Tibial nerve (tissue), 3 donors: Measurements from ENCODE around the gene CHST2.

Experiments used
- POLR2A ChIP-seq, 2 donors: fragments of 450-650 bp; IDR thresholded peaks; one replicate each; pipeline ENCODE4 v1.6.1; 2017; ENCODE audit warnings: antibody characterized with exemption in 2 of 2, mild to moderate bottlenecking in 2 of 2, moderate library complexity in 2 of 2
- TF ChIP-seq, protein P1 (sequence below), 5 experiments: fragments of 200-600 bp in 3 of 5; fragments of 450-650 bp in 2 of 5; sonication (generic) in 3 of 5; IDR thresholded peaks; one replicate each; pipeline ENCODE4 v1.5.1; 2016 to 2019; ENCODE audit warnings: antibody characterized with exemption in 5 of 5, mild to moderate bottlenecking in 3 of 5, moderate library complexity in 2 of 5

DNA sequence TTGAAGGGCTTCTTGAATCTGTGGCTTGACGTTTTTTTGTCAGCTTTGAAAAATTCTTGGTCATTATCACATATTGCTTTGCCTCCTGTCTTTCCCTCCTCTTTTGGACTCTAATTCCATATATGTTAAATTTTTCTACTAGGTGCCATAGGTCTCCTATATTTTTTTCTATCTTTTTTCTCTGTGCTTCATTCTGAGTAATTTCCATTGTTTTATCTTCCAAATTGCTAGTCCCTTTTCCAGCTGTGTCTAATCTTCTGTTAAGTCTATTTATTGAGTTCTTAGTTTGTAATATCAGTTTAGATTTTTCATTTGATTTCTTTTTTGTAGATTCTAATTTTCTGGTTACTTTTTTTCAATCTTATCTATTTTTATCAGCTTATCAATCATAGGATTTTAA lies 53.7 kb downstream of the CHST2 start:
- TF ChIP-seq, protein P1, sequence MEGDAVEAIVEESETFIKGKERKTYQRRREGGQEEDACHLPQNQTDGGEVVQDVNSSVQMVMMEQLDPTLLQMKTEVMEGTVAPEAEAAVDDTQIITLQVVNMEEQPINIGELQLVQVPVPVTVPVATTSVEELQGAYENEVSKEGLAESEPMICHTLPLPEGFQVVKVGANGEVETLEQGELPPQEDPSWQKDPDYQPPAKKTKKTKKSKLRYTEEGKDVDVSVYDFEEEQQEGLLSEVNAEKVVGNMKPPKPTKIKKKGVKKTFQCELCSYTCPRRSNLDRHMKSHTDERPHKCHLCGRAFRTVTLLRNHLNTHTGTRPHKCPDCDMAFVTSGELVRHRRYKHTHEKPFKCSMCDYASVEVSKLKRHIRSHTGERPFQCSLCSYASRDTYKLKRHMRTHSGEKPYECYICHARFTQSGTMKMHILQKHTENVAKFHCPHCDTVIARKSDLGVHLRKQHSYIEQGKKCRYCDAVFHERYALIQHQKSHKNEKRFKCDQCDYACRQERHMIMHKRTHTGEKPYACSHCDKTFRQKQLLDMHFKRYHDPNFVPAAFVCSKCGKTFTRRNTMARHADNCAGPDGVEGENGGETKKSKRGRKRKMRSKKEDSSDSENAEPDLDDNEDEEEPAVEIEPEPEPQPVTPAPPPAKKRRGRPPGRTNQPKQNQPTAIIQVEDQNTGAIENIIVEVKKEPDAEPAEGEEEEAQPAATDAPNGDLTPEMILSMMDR (IDR thresholded peaks at IDR 0.05) = no peak
- no peak for TF ChIP-seq POLR2A (IDR thresholded peaks at IDR 0.05)
